ENCODE data around the gene RNF31.

Gene RNF31

GRCh38 chr14:24116128-24116814 is 31.0 kb upstream of the RNF31 start:
- no peak overlapping the region for H3K27ac ChIP-seq
- no peak for DNase-seq (ENCODE audit: low spot score)
- TF ChIP-seq CTCF (conservative IDR thresholded peaks at IDR 0.05; ENCODE audit: low read depth) = no peak
- ChIA-PET CTCF (interaction anchor here (0.5 kb wide), 1 partner anchor 148 kb away, joined by 3 read pairs; no protein-coding TSS in a partner anchor), POLR2A (ENCODE audit: low non-redundant PET) (interaction anchor here (1.7 kb wide), 1 partner anchor 31 kb away, joined by 3 read pairs; the partner anchor contains the start of gene RNF31)

GRCh38 chr14:24117179-24117578 is 30.1 kb upstream of the RNF31 start:
- POLR2A ChIA-PET (ENCODE audit: low non-redundant PET) = interaction anchor here (0.9 kb wide), 1 partner anchor 18 kb away, joined by 3 read pairs; the partner anchor contains the start of gene PSME1

GRCh38 chr14:24119691-24120090 is 27.6 kb upstream of the RNF31 start:
- DNase-seq (ENCODE audit: low spot score) = no peak
- ChIA-PET CTCF (no interaction called here), POLR2A (ENCODE audit: low non-redundant PET) (no interaction called here)
- TF ChIP-seq CTCF (conservative IDR thresholded peaks at IDR 0.05; ENCODE audit: low read depth) = no peak
- H3K27ac ChIP-seq = no peak overlapping the region

More at GRCh38 chr14:24117179-24117578, 30.1 kb upstream of the RNF31 start:
- no peak overlapping the region for H3K27ac ChIP-seq
- TF ChIP-seq CTCF (conservative IDR thresholded peaks at IDR 0.05; ENCODE audit: low read depth) = no peak
- CTCF ChIA-PET = no interaction called here
- no peak for DNase-seq (ENCODE audit: low spot score)

- no peak for DNase-seq (ENCODE audit: low spot score)
- H3K27ac ChIP-seq = no peak overlapping the region
- TF ChIP-seq CTCF (conservative IDR thresholded peaks at IDR 0.05; ENCODE audit: low read depth) = no peak
- ChIA-PET CTCF (no interaction called here), POLR2A (ENCODE audit: low non-redundant PET) (no interaction called here)
Measured at GRCh38 chr14:24121210-24121609, 26.1 kb upstream of the RNF31 start.

GRCh38 chr14:24122416-24122815 is 24.9 kb upstream of the RNF31 start:
- no peak for DNase-seq (ENCODE audit: low spot score)
- H3K27ac ChIP-seq = no peak overlapping the region
- POLR2A ChIA-PET (ENCODE audit: low non-redundant PET) = interaction anchor here (0.6 kb wide), 1 partner anchor 239 kb away, joined by 5 read pairs; no protein-coding TSS in a partner anchor
- CTCF ChIA-PET = no interaction called here
- TF ChIP-seq CTCF (conservative IDR thresholded peaks at IDR 0.05; ENCODE audit: low read depth) = no peak

- ChIA-PET POLR2A (ENCODE audit: low non-redundant PET) (interaction anchor here (0.6 kb wide), 1 partner anchor 238 kb away, joined by 5 read pairs; no protein-coding TSS in a partner anchor), CTCF (interaction anchor here (1.4 kb wide), 1 partner anchor 14 kb away, joined by 3 read pairs; no protein-coding TSS in a partner anchor)
- no peak for TF ChIP-seq CTCF (conservative IDR thresholded peaks at IDR 0.05; ENCODE audit: low read depth)
- DNase-seq (ENCODE audit: low spot score) = no peak
- H3K27ac ChIP-seq = peak overlapping the region; percentile 8
Measured at GRCh38 chr14:24122898-24123297, 24.4 kb upstream of the RNF31 start.
